GM12864 (cell line): ENCODE data around the gene PANX1.

Source experiments
- DNase-seq: peaks from one replicate; pipeline ENCODE4 v3.0.0-alpha.2; 2011; ENCODE audit warnings: low read depth
- H3K4me3 ChIP-seq: 2 replicates; pipeline ENCODE4 v1.5.1; 2011; ENCODE audit warnings: mild to moderate bottlenecking, low read depth, low read length, control low read depth
- TF ChIP-seq, protein P1 (sequence below): IDR thresholded peaks from 2 replicates; pipeline ENCODE4 v1.5.1; 2011; ENCODE audit warnings: low read depth, mild to moderate bottlenecking, moderate library complexity, low read length, control low read depth, inconsistent platforms; ENCODE audit errors: missing control alignments

Gene PANX1

DNA sequence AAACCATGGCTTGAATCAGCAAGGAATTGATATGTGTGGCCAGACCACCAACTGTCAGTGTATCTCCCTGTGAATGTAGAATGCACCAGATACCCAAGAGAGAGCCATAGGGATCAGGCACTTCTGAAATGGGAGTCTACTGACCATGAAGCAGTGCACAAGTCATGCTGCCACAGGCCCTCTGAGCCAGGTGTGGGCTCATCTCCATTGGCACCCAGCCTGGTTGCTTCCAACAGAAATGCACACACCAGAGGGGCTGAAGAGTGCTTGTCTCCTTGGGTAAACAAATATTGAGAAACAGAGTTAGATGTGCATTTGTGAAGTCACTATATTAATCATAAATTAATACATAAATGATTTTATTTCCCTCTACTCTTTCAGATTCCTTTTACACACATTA is 28.4 kb upstream of the PANX1 start:
- DNase-seq = no peak
- no peak overlapping the region for H3K4me3 ChIP-seq
- TF ChIP-seq, protein P1, sequence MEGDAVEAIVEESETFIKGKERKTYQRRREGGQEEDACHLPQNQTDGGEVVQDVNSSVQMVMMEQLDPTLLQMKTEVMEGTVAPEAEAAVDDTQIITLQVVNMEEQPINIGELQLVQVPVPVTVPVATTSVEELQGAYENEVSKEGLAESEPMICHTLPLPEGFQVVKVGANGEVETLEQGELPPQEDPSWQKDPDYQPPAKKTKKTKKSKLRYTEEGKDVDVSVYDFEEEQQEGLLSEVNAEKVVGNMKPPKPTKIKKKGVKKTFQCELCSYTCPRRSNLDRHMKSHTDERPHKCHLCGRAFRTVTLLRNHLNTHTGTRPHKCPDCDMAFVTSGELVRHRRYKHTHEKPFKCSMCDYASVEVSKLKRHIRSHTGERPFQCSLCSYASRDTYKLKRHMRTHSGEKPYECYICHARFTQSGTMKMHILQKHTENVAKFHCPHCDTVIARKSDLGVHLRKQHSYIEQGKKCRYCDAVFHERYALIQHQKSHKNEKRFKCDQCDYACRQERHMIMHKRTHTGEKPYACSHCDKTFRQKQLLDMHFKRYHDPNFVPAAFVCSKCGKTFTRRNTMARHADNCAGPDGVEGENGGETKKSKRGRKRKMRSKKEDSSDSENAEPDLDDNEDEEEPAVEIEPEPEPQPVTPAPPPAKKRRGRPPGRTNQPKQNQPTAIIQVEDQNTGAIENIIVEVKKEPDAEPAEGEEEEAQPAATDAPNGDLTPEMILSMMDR = no peak

DNA sequence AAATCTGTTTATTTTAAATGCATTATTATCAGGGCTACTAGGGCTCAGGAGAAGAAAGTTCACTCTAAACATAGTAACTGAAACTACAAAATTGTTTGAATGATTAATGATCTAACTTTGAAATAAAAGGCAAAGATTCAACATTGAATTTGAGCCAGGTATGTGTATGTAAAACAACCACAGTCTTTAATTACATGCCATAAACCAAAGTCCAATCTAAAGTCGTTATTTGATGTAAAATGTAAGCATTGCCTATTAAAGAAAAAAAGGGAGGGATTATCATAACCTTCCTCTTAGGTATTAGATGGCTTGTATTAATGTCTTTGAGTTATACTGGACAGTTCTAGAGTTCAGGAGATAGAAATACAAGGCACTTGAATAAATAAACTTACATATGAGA is 25.2 kb upstream of the PANX1 start:
- no peak overlapping the region for H3K4me3 ChIP-seq
- TF ChIP-seq, protein P1 = no peak
- no peak for DNase-seq

DNA sequence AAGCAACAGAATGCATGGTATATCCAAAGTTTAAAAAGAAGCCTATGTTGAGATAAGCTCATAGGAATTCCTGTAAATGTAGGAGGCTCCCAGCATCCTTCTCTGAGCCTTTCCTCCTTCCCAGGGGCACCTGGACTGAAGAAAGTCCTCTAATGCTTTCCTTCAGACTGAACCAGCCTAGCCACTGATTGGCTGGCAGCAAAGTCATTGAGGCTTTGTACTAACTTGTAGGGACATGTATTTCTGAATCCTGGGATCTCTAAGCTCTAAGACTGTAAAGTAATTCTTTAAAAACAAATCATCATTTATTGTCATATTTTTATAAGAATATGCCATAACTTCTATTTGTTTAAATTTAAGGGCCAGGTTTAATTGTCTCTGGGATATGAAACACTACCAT is 23.9 kb upstream of the PANX1 start:
- DNase-seq = no peak
- no peak overlapping the region for H3K4me3 ChIP-seq
- TF ChIP-seq, protein P1 = no peak

DNA sequence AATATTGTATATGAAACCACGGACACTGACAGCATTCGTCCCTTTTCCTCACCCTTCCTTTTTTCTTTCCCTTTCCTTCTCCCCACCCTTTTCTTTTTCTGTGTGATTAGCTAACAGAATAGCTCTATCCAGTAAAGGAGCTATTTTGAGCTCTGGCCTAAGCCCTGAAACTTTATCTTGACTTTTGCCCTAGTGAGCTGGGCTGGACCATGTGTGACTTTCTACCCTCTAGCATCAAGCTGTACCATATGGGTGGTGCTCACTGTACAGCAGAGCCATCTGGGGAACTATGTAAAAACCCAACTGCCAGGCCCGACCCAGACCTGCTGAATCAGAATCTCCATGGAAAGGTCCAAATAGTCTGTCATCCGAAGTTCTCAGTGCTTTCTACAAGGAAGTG is 21.9 kb upstream of the PANX1 start:
- TF ChIP-seq, protein P1 = no peak

DNA sequence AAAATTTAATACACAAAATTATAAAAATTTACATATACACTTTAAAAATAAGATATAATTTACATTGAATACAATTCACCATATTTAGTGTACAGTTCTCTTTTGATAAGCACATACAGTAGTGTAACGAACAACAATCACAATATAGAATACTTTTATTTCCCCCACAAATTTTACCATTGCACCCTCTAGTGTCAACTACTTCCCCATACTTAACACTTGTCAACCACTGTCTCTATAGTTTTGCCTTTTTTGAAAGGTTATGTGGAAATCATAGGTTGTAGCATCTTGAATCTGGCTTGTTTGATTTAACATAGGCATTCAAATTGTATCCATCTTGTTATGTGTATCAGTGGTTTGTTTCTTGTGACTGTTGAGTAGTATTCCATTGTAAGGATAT is 21.3 kb upstream of the PANX1 start:
- TF ChIP-seq, protein P1 = no peak
- H3K4me3 ChIP-seq = no peak overlapping the region
- DNase-seq = no peak

More for the DNA sequence above, 21.9 kb upstream of the PANX1 start:
- no peak for DNase-seq
- no peak overlapping the region for H3K4me3 ChIP-seq

DNA sequence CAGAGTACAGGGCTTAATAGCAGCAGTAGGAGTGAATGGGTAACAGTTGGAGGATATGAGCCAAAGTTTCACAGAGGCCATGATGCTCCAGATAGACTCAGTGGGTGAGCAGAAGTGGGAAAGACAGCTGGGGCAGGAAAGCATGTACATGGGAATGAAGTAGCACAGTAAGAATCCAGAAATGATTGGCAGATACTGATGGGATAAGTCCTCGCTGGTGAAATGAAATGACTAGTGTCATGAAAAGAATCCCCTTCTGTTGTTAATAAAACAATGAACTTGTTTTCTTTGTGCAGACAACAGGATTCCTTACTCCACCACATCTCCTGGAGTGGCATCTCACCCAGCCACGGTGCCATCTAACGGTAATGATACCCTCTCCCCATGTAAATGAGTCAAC is 17.4 kb upstream of the PANX1 start:
- no peak for DNase-seq
- TF ChIP-seq, protein P1 = no peak
- no peak overlapping the region for H3K4me3 ChIP-seq

DNA sequence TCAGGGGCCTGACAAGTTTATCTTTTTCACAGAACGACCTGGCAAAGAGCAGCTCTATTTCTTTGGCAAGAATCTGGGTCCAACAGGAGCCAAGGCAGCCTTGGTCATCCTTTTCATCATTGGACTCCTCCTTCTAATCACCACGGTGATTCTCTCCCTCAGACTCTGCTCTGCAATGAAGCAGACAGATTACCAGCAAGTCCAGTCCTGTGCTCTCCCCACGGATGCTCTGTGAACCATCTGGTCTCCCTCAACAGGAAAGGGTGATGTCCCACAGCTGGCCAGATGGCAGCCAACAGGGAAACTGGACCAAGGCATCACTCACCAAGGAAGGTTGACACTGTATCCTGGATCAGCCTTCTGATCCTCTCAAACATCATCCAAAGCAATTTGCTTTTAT is 17.0 kb upstream of the PANX1 start:
- no peak overlapping the region for H3K4me3 ChIP-seq
- TF ChIP-seq, protein P1 = no peak
- no peak for DNase-seq
